IMR-90 (cell line): ENCODE data around the gene GPR62. TPM values are rescaled to one million over a fixed set of nuclear protein-coding genes. Genes with fewer than 3 reads are reported as not detected.

Source experiments
- ATAC-seq: fragments of 200-7000 bp; cut with Tn5 transposase; 2 replicates; pipeline ENCODE4 v1.9.1; 2020; ENCODE audit warnings: low read depth, mild to moderate bottlenecking, moderate library complexity
- BruUV-seq: library from RNA; stranded (reverse); fragments of 400-500 nt; replicated peaks from 2 replicates; lab custom pipeline; 2021; lab: Mats Ljungman, UMichigan
- CTCF ChIA-PET: fragments of 300-600 bp; formaldehyde crosslinking; extraction: SDS; loops from one replicate; lab custom pipeline; 2021; ENCODE audit warnings: antibody characterized with exemption; lab: Yijun Ruan, JAX
- POLR2A ChIA-PET: fragments of 300-600 bp; sonication (Branson Sonifier 250); formaldehyde crosslinking; loops from one replicate; lab custom pipeline; 2022; ENCODE audit warnings: antibody characterized with exemption; ENCODE audit not compliant: unreplicated experiment; lab: Charles Lee
- DNase-seq: peaks from one replicate; pipeline ENCODE4 v3.0.0; 2013
- H2AFZ ChIP-seq: replicated peaks from 2 replicates; pipeline ENCODE3; 2013; ENCODE audit warnings: low read length, mild to moderate bottlenecking; ENCODE audit not compliant: poor library complexity
- H2AK5ac ChIP-seq: 2 replicates; pipeline ENCODE4 v1.6.1; 2013; ENCODE audit warnings: low read depth, low read length, inconsistent platforms
- H2AK9ac ChIP-seq: replicated peaks from 2 replicates; pipeline ENCODE3; 2013; ENCODE audit warnings: mild to moderate bottlenecking, low read depth, low read length, moderate library complexity; ENCODE audit not compliant: poor library complexity
- H2BK120ac ChIP-seq: 2 replicates; pipeline ENCODE4 v1.6.1; 2013; ENCODE audit warnings: low read depth, low read length, inconsistent platforms
- H2BK15ac ChIP-seq: 3 replicates; pipeline ENCODE4 v1.6.1; 2013; ENCODE audit warnings: low read depth, low read length, inconsistent platforms
- H2BK20ac ChIP-seq: 2 replicates; pipeline ENCODE4 v1.6.1; 2013; ENCODE audit warnings: low read depth, mild to moderate bottlenecking, inconsistent platforms, low read length, moderate library complexity
- H2BK5ac ChIP-seq: 2 replicates; pipeline ENCODE4 v1.6.1; 2013; ENCODE audit warnings: mild to moderate bottlenecking, low read depth, low read length, inconsistent platforms; ENCODE audit not compliant: poor library complexity, severe bottlenecking
- H3K14ac ChIP-seq: replicated peaks from 2 replicates; pipeline ENCODE4 v1.6.1; 2013; ENCODE audit warnings: low read depth, low read length, inconsistent platforms
- H3K18ac ChIP-seq: 2 replicates; pipeline ENCODE4 v1.6.1; 2013; ENCODE audit warnings: low read depth, low read length, control low read depth
- H3K23ac ChIP-seq: 2 replicates; pipeline ENCODE4 v1.6.1; 2013; ENCODE audit warnings: low read depth, low read length, inconsistent platforms
- H3K27ac ChIP-seq: 2 replicates; pipeline ENCODE4 v1.5.1; 2013; ENCODE audit warnings: mild to moderate bottlenecking, control low read depth, low read length; ENCODE audit not compliant: insufficient read depth
- H3K27me3 ChIP-seq: 2 replicates; pipeline ENCODE4 v1.6.1; 2013; ENCODE audit warnings: low read length; ENCODE audit not compliant: control insufficient read depth, insufficient read depth
- H3K36me3 ChIP-seq: 2 replicates; pipeline ENCODE4 v1.6.1; 2013; ENCODE audit warnings: low read length, mixed read lengths; ENCODE audit not compliant: control insufficient read depth, insufficient read depth
- H3K4ac ChIP-seq: 2 replicates; pipeline ENCODE4 v1.6.1; 2013; ENCODE audit warnings: low read depth, low read length, inconsistent platforms
- H3K4me1 ChIP-seq: 2 replicates; pipeline ENCODE4 v1.6.1; 2013; ENCODE audit warnings: low read length, mixed read lengths; ENCODE audit not compliant: control insufficient read depth, insufficient read depth
- H3K4me2 ChIP-seq: 2 replicates; pipeline ENCODE4 v1.6.1; 2013; ENCODE audit warnings: low read depth, mild to moderate bottlenecking, control low read depth, low read length, moderate library complexity
- H3K4me3 ChIP-seq: 2 replicates; pipeline ENCODE4 v1.5.1; 2013; ENCODE audit warnings: low read depth, mild to moderate bottlenecking, control low read depth, low read length, moderate library complexity; ENCODE audit not compliant: insufficient read depth
- H3K56ac ChIP-seq: 2 replicates; pipeline ENCODE4 v1.6.1; 2013; ENCODE audit warnings: low read length, inconsistent platforms; ENCODE audit not compliant: insufficient read depth; ENCODE audit errors: extremely low read depth
- H3K79me1 ChIP-seq, 2 experiments: 2 replicates each; pipeline ENCODE4 v1.6.1; 2013; ENCODE audit warnings: low read length in 2 of 2, inconsistent platforms in 1 of 2, low read depth in 1 of 2
- H3K9ac ChIP-seq: 2 replicates; pipeline ENCODE4 v1.6.1; 2013; ENCODE audit warnings: low read depth, low read length, control low read depth
- H3K9me1 ChIP-seq: 2 replicates; pipeline ENCODE4 v1.6.1; 2013; ENCODE audit warnings: low read length, inconsistent platforms; ENCODE audit not compliant: insufficient read depth
- H3K9me3 ChIP-seq: 2 replicates; pipeline ENCODE4 v1.6.1; 2013; ENCODE audit warnings: low read length; ENCODE audit not compliant: control insufficient read depth, insufficient read depth
- H4K20me1 ChIP-seq: 2 replicates; pipeline ENCODE4 v1.6.1; 2013; ENCODE audit warnings: low read length, inconsistent platforms; ENCODE audit not compliant: insufficient read depth
- H4K5ac ChIP-seq: 2 replicates; pipeline ENCODE4 v1.6.1; 2013; ENCODE audit warnings: mild to moderate bottlenecking, low read depth, low read length, control low read depth
- H4K8ac ChIP-seq, 2 experiments: 2 replicates each; pipeline ENCODE4 v1.6.1; 2013; ENCODE audit warnings: low read depth in 2 of 2, low read length in 2 of 2, control low read depth in 1 of 2, inconsistent platforms in 1 of 2
- H4K91ac ChIP-seq: 2 replicates; pipeline ENCODE4 v1.6.1; 2013; ENCODE audit warnings: low read depth, low read length, inconsistent platforms; ENCODE audit not compliant: insufficient read depth
- BHLHE40 ChIP-seq: fragments of 150-350 bp; IDR thresholded peaks from 2 replicates; pipeline ENCODE4 v1.6.1; 2016; ENCODE audit warnings: mild to moderate bottlenecking, low read depth, low read length
- FOS ChIP-seq: fragments of 150-350 bp; IDR thresholded peaks from 2 replicates; pipeline ENCODE4 v1.6.1; 2016; ENCODE audit warnings: low read depth, low read length
- MAFK ChIP-seq: IDR thresholded peaks from 2 replicates; pipeline ENCODE4 v1.6.1; 2012; ENCODE audit warnings: low read depth, low read length, improper control_type of control experiment
- MXI1 ChIP-seq: IDR thresholded peaks from 2 replicates; pipeline ENCODE4 v1.6.1; 2012; ENCODE audit warnings: low read depth, mild to moderate bottlenecking, low read length, moderate library complexity, borderline replicate concordance
- WGBS, 2 experiments: methylation state at CpG; one replicate each; pipeline versions ENCODE4 v1.1.5 to v1.1.7; 2013; ENCODE audit warnings: missing lambda C conversion rate in 2 of 2; ENCODE audit not compliant: insufficient read length in 1 of 2; ENCODE audit errors: extremely low coverage in 2 of 2; 5-methylcytosine and 5-hydroxymethylcytosine counted together
- dilution Hi-C: fragments of 300-500 bp; cut with HindIII; formaldehyde crosslinking; loops from one replicate; pipeline ENCODE4 v1.14.3; 2018; ENCODE audit warnings: low sequenced_read_pairs; ENCODE audit not compliant: unreplicated experiment
- in situ Hi-C: fragments of 300-500 bp; cut with MboI; formaldehyde crosslinking; loops from 3 replicates; pipeline ENCODE4 v1.14.3; 2019; ENCODE audit warnings: low sequenced_read_pairs, inconsistent platforms, mixed read lengths
- intact Hi-C: fragments of 100-400 bp; cut with micrococcal nuclease; formaldehyde crosslinking; loops from 2 replicates; pipeline ENCODE4 v1.10.0; 2022
- polyA plus RNA-seq, 3 experiments: library from polyadenylated mRNA; depleted of rRNA; stranded (reverse); fragments of >200 nt; gene quantifications; 2 replicates each; pipeline ENCODE4 v1.2.3, GENCODE V29; 2012; ENCODE audit warnings: low replicate concordance in 1 of 3
- total RNA-seq: library from RNA; depleted of rRNA; stranded (reverse); fragments of >200 nt; gene quantifications from 2 replicates; pipeline ENCODE4 v1.2.3, GENCODE V29; 2012

Gene GPR62
- total and polyA plus RNA-seq, 2 of the 4 experiments (the other 2 are of a cell fraction): under 0.01 TPM; not detected in 1

GRCh38 chr3:51944451-51945021 is 10.6 kb upstream of the GPR62 start:
- ATAC-seq (no peak), DNase-seq (no peak)
- TF ChIP-seq FOS (no peak), BHLHE40 (no peak), MAFK (no peak), MXI1 (no peak)
- H3K4me1 ChIP-seq: peaks cover 13% of the 10 kb centered on the region
- peaks cover 12% of the 10 kb centered on the region for H3K9me1 ChIP-seq
- no peak overlapping the region for H3K4ac ChIP-seq
- peaks cover 9% of the 10 kb centered on the region for H4K20me1 ChIP-seq
- no peak overlapping the region for H2AFZ ChIP-seq
- BruUV-seq: no TSS peak
- dilution Hi-C loops: no loop called here
- H3K27me3 ChIP-seq: no peaks in the 10 kb centered on the region
- no peak overlapping the region for H4K8ac ChIP-seq
- H2BK120ac ChIP-seq: no peak overlapping the region
- intact Hi-C loops: loop anchor here (5.0 kb wide), 1 partner anchor 198 kb away; no protein-coding TSS in a partner anchor
- H3K36me3 ChIP-seq: peaks cover 2% of the 10 kb centered on the region; the same call in 1 of the 2 replicates
- H4K5ac ChIP-seq: no peak overlapping the region
- H3K56ac ChIP-seq: no peak overlapping the region
- ChIA-PET POLR2A (no interaction called here), CTCF (no interaction called here)
- H3K14ac ChIP-seq: no peak overlapping the region
- H3K9me3 ChIP-seq: no peaks in the 10 kb centered on the region
- no peak overlapping the region for H3K27ac ChIP-seq
- H2BK20ac ChIP-seq: no peak overlapping the region
- no peak overlapping the region for H4K91ac ChIP-seq
- peaks cover 18 to 29% of the 10 kb centered on the region in 2 experiments; a peak in 3 of 4 replicates for H3K79me1 ChIP-seq
- no peak overlapping the region for H3K4me3 ChIP-seq
- peak overlapping the region; percentile 8 for H2AK9ac ChIP-seq
- WGBS, 2 experiments: 85% methylated on average over 4 of the region's 11 CpGs; no CpG with 5 or more reads in 1 of the 2 experiments
- H2BK15ac ChIP-seq: no peak overlapping the region
- no peak overlapping the region for H3K4me2 ChIP-seq
- in situ Hi-C loops: loop anchor here (25.0 kb wide), 1 partner anchor 557 kb away; the partner anchor contains the start of genes MANF and RBM15B
- H3K18ac ChIP-seq: no peak overlapping the region
- no peak overlapping the region for H2AK5ac ChIP-seq
- no peak overlapping the region for H2BK5ac ChIP-seq
- H3K9ac ChIP-seq: no peak overlapping the region
- no peak overlapping the region for H3K23ac ChIP-seq
